GM23338 (cell line): ENCODE results near the gene ZNF691. TPM values are rescaled to one million over a fixed set of nuclear protein-coding genes. Genes with fewer than 3 reads are reported as not detected.

Experiments
- ATAC-seq: fragments of 200-7000 bp; cut with Tn5 transposase; 3 replicates; pipeline ENCODE4 v1.9.1; 2020
- DNase-seq: peaks from one replicate; pipeline ENCODE4 v3.0.0-alpha.2; 2015; ENCODE audit warnings: low spot score
- H2AFZ ChIP-seq: fragments of 200-600 bp; sonication (generic); 2 replicates; pipeline ENCODE4 v1.8.0; 2016; ENCODE audit warnings: antibody characterized with exemption, mild to moderate bottlenecking, moderate library complexity
- H3F3A ChIP-seq: fragments of 200-600 bp; sonication (generic); replicated peaks from 2 replicates; pipeline ENCODE4 v1.8.0; 2017; ENCODE audit warnings: antibody characterized with exemption, mixed run types, low read depth
- H3K27ac ChIP-seq: fragments of 200-600 bp; sonication (generic); 2 replicates; pipeline ENCODE4 v1.6.1; 2016; ENCODE audit warnings: low read depth
- H3K27me3 ChIP-seq: fragments of 200-600 bp; sonication (generic); 2 replicates; pipeline ENCODE4 v1.8.0; 2016; ENCODE audit warnings: mild to moderate bottlenecking, mixed run types, moderate library complexity; ENCODE audit not compliant: insufficient read depth
- H3K36me3 ChIP-seq: fragments of 200-600 bp; sonication (generic); 2 replicates; pipeline ENCODE4 v1.8.0; 2016; ENCODE audit warnings: mild to moderate bottlenecking; ENCODE audit not compliant: insufficient read depth
- H3K4me1 ChIP-seq: fragments of 200-600 bp; sonication (generic); 2 replicates; pipeline ENCODE4 v1.8.0; 2016; ENCODE audit warnings: mild to moderate bottlenecking, moderate library complexity; ENCODE audit not compliant: insufficient read depth
- H3K4me2 ChIP-seq: fragments of 200-600 bp; sonication (generic); 2 replicates; pipeline ENCODE4 v1.7.1; 2017; ENCODE audit warnings: mixed run types
- H3K4me3 ChIP-seq: fragments of 200-600 bp; sonication (generic); 2 replicates; pipeline ENCODE4 v1.6.1; 2016; ENCODE audit warnings: mixed run types
- H3K79me2 ChIP-seq: fragments of 200-600 bp; sonication (generic); replicated peaks from 2 replicates; pipeline ENCODE4 v1.8.0; 2017; ENCODE audit warnings: mild to moderate bottlenecking; ENCODE audit not compliant: insufficient read depth
- H3K9me2 ChIP-seq: fragments of 200-600 bp; sonication (generic); 2 replicates; pipeline ENCODE4 v1.8.0; 2017; ENCODE audit not compliant: insufficient read depth
- H4K20me1 ChIP-seq: fragments of 200-600 bp; sonication (generic); replicated peaks from 2 replicates; pipeline ENCODE4 v1.8.0; 2017; ENCODE audit warnings: mild to moderate bottlenecking; ENCODE audit not compliant: insufficient read depth
- H3K27ac Mint-ChIP-seq: 2 replicates; pipeline ENCODE4 v1.8.0; 2020; ENCODE audit warnings: inconsistent platforms, mild to moderate bottlenecking, moderate library complexity, mixed read lengths
- H3K27me3 Mint-ChIP-seq: 3 replicates; pipeline ENCODE4 v1.8.0; 2022; ENCODE audit warnings: low read depth, mild to moderate bottlenecking, moderate library complexity, mixed read lengths, inconsistent platforms; ENCODE audit not compliant: insufficient read depth, poor library complexity
- H3K36me3 Mint-ChIP-seq: 3 replicates; pipeline ENCODE4 v1.8.0; 2021; ENCODE audit warnings: low read depth, mild to moderate bottlenecking, inconsistent platforms, moderate library complexity, mixed read lengths
- H3K4me1 Mint-ChIP-seq: 3 replicates; pipeline ENCODE4 v1.8.0; 2020; ENCODE audit warnings: mild to moderate bottlenecking, inconsistent platforms, mixed read lengths
- H3K4me3 Mint-ChIP-seq: 3 replicates; pipeline ENCODE4 v1.8.0; 2021; ENCODE audit warnings: moderate library complexity, mild to moderate bottlenecking, inconsistent platforms, mixed read lengths
- H3K9me3 Mint-ChIP-seq: 3 replicates; pipeline ENCODE4 v1.8.0; 2020; ENCODE audit warnings: moderate library complexity, mild to moderate bottlenecking, inconsistent platforms, mixed read lengths
- CREB1 ChIP-seq: fragments of 250-450 bp; sonication (Bioruptor Pico); IDR thresholded peaks from 2 replicates; pipeline ENCODE4 v1.5.0; 2020; ENCODE audit warnings: low read depth, mild to moderate bottlenecking, moderate library complexity
- EZH2 ChIP-seq: fragments of 200-600 bp; sonication (generic); IDR thresholded peaks from one replicate; pipeline ENCODE4 v1.8.0; 2017; ENCODE audit warnings: antibody characterized with exemption, mild to moderate bottlenecking, low read depth; ENCODE audit not compliant: unreplicated experiment
- EZH2phosphoT487 ChIP-seq: fragments of 200-600 bp; sonication (generic); IDR thresholded peaks from one replicate; pipeline ENCODE4 v1.8.1; 2018; ENCODE audit warnings: antibody characterized with exemption; ENCODE audit not compliant: unreplicated experiment
- JUNB ChIP-seq: IDR thresholded peaks from one replicate; pipeline ENCODE4 v1.6.1; 2016; ENCODE audit warnings: antibody characterized with exemption; ENCODE audit not compliant: unreplicated experiment
- NANOG ChIP-seq: IDR thresholded peaks from 2 replicates; pipeline ENCODE4 v1.6.1; 2016; ENCODE audit warnings: antibody characterized with exemption, borderline replicate concordance
- POLR2AphosphoS5 ChIP-seq: IDR thresholded peaks from 2 replicates; pipeline ENCODE4 v1.6.1; 2016; ENCODE audit warnings: antibody characterized with exemption, low read depth
- STAT1 ChIP-seq: IDR thresholded peaks from one replicate; pipeline ENCODE4 v1.6.1; 2016; ENCODE audit warnings: antibody characterized with exemption; ENCODE audit not compliant: unreplicated experiment
- ZNF114 ChIP-seq: fragments of 250-450 bp; sonication (Bioruptor Pico); IDR thresholded peaks from 2 replicates; pipeline ENCODE4 v1.5.0; 2020; ENCODE audit warnings: mild to moderate bottlenecking, moderate library complexity
- ZNF331 ChIP-seq: fragments of 250-450 bp; sonication (Bioruptor Pico); IDR thresholded peaks from 2 replicates; pipeline ENCODE4 v1.5.0; 2020; ENCODE audit warnings: low read depth, mild to moderate bottlenecking, moderate library complexity
- polyA plus RNA-seq: library from polyadenylated mRNA; unstranded; fragments of >200 nt; fragmentation: Nextera tagmentation; extraction: Ambion mirVana; gene quantifications from 2 replicates; pipeline ENCODE4 v1.2.1, GENCODE V29; 2016
- total RNA-seq: library from RNA; depleted of rRNA; stranded (reverse); fragments of >200 nt; shearing (Covaris generic); gene quantifications from 2 replicates; pipeline ENCODE4 v1.2.3, GENCODE V29; 2014
- TF ChIP-seq, protein P1 (sequence below): IDR thresholded peaks from one replicate; pipeline ENCODE4 v1.6.1; 2018; ENCODE audit warnings: antibody characterized with exemption; ENCODE audit not compliant: unreplicated experiment
- TF ChIP-seq, protein P2 (sequence below): fragments of 250-450 bp; sonication (Bioruptor Pico); IDR thresholded peaks from 2 replicates; pipeline ENCODE4 v1.5.0; 2020; ENCODE audit warnings: mild to moderate bottlenecking, moderate library complexity
- TF ChIP-seq, protein P3 (sequence below): IDR thresholded peaks from 2 replicates; pipeline ENCODE4 v1.6.1; 2016; ENCODE audit warnings: antibody characterized with exemption
- TF ChIP-seq, protein P4 (sequence below), 2 experiments: fragments of 200-600 bp in 1 of 2; sonication (generic) in 1 of 2; conservative IDR thresholded peaks; 2 replicates each; pipeline versions ENCODE4 v1.5.1 to v1.6.1; 2016 to 2017; ENCODE audit warnings: antibody characterized with exemption in 2 of 2, low read depth in 2 of 2, mild to moderate bottlenecking in 2 of 2, moderate library complexity in 1 of 2

Gene ZNF691
- total and polyA plus RNA-seq, 2 experiments from 2014 or later, result 21.3 to 27.7 TPM

DNA sequence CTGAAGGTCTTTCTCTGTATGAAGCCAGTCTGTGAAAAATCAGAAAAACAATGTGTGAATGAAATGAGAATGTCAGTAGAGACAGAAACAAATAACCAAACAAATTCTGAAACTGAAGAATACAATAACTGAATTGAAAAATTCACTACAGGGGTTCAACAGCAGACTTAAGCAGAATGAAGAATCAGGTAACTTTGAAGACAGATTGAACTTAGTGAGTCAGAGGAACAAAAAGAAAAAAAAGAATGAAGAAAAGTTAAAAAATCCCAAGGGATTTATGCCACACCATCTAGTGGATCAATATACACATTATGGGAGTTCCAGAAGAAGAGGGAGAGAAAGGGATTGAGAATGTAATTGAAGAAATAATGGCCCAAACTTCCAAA is 14.6 kb downstream of the ZNF691 start:
- H3K79me2 ChIP-seq, result no peaks in the 10 kb centered on the region
- H3K9me2 ChIP-seq, result no peaks in the 10 kb centered on the region; the same call in 1 of the 2 replicates
- H2AFZ ChIP-seq, result no peak overlapping the region
- H3K36me3 ChIP-seq, result no peaks in the 10 kb centered on the region
- TF ChIP-seq, protein P1, sequence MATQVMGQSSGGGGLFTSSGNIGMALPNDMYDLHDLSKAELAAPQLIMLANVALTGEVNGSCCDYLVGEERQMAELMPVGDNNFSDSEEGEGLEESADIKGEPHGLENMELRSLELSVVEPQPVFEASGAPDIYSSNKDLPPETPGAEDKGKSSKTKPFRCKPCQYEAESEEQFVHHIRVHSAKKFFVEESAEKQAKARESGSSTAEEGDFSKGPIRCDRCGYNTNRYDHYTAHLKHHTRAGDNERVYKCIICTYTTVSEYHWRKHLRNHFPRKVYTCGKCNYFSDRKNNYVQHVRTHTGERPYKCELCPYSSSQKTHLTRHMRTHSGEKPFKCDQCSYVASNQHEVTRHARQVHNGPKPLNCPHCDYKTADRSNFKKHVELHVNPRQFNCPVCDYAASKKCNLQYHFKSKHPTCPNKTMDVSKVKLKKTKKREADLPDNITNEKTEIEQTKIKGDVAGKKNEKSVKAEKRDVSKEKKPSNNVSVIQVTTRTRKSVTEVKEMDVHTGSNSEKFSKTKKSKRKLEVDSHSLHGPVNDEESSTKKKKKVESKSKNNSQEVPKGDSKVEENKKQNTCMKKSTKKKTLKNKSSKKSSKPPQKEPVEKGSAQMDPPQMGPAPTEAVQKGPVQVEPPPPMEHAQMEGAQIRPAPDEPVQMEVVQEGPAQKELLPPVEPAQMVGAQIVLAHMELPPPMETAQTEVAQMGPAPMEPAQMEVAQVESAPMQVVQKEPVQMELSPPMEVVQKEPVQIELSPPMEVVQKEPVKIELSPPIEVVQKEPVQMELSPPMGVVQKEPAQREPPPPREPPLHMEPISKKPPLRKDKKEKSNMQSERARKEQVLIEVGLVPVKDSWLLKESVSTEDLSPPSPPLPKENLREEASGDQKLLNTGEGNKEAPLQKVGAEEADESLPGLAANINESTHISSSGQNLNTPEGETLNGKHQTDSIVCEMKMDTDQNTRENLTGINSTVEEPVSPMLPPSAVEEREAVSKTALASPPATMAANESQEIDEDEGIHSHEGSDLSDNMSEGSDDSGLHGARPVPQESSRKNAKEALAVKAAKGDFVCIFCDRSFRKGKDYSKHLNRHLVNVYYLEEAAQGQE, result no peak
- TF ChIP-seq STAT1, result no peak
- no peak for TF ChIP-seq CREB1 (CRISPR knock-in tag)
- no peak for TF ChIP-seq POLR2AphosphoS5
- TF ChIP-seq, protein P2, sequence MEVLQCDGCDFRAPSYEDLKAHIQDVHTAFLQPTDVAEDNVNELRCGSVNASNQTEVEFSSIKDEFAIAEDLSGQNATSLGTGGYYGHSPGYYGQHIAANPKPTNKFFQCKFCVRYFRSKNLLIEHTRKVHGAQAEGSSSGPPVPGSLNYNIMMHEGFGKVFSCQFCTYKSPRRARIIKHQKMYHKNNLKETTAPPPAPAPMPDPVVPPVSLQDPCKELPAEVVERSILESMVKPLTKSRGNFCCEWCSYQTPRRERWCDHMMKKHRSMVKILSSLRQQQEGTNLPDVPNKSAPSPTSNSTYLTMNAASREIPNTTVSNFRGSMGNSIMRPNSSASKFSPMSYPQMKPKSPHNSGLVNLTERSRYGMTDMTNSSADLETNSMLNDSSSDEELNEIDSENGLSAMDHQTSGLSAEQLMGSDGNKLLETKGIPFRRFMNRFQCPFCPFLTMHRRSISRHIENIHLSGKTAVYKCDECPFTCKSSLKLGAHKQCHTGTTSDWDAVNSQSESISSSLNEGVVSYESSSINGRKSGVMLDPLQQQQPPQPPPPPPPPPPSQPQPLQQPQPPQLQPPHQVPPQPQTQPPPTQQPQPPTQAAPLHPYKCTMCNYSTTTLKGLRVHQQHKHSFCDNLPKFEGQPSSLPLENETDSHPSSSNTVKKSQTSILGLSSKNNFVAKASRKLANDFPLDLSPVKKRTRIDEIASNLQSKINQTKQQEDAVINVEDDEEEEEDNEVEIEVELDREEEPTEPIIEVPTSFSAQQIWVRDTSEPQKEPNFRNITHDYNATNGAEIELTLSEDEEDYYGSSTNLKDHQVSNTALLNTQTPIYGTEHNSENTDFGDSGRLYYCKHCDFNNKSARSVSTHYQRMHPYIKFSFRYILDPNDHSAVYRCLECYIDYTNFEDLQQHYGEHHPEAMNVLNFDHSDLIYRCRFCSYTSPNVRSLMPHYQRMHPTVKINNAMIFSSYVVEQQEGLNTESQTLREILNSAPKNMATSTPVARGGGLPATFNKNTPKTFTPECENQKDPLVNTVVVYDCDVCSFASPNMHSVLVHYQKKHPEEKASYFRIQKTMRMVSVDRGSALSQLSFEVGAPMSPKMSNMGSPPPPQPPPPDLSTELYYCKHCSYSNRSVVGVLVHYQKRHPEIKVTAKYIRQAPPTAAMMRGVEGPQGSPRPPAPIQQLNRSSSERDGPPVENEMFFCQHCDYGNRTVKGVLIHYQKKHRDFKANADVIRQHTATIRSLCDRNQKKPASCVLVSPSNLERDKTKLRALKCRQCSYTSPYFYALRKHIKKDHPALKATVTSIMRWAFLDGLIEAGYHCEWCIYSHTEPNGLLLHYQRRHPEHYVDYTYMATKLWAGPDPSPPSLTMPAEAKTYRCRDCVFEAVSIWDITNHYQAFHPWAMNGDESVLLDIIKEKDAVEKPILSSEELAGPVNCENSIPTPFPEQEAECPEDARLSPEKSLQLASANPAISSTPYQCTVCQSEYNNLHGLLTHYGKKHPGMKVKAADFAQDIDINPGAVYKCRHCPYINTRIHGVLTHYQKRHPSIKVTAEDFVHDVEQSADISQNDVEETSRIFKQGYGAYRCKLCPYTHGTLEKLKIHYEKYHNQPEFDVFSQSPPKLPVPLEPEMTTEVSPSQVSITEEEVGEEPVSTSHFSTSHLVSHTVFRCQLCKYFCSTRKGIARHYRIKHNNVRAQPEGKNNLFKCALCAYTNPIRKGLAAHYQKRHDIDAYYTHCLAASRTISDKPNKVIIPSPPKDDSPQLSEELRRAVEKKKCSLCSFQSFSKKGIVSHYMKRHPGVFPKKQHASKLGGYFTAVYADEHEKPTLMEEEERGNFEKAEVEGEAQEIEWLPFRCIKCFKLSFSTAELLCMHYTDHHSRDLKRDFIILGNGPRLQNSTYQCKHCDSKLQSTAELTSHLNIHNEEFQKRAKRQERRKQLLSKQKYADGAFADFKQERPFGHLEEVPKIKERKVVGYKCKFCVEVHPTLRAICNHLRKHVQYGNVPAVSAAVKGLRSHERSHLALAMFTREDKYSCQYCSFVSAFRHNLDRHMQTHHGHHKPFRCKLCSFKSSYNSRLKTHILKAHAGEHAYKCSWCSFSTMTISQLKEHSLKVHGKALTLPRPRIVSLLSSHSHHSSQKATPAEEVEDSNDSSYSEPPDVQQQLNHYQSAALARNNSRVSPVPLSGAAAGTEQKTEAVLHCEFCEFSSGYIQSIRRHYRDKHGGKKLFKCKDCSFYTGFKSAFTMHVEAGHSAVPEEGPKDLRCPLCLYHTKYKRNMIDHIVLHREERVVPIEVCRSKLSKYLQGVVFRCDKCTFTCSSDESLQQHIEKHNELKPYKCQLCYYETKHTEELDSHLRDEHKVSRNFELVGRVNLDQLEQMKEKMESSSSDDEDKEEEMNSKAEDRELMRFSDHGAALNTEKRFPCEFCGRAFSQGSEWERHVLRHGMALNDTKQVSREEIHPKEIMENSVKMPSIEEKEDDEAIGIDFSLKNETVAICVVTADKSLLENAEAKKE (CRISPR knock-in tag), result no peak
- no peak for TF ChIP-seq EZH2phosphoT487
- no peak for TF ChIP-seq ZNF331 (CRISPR knock-in tag)
- TF ChIP-seq, protein P3, sequence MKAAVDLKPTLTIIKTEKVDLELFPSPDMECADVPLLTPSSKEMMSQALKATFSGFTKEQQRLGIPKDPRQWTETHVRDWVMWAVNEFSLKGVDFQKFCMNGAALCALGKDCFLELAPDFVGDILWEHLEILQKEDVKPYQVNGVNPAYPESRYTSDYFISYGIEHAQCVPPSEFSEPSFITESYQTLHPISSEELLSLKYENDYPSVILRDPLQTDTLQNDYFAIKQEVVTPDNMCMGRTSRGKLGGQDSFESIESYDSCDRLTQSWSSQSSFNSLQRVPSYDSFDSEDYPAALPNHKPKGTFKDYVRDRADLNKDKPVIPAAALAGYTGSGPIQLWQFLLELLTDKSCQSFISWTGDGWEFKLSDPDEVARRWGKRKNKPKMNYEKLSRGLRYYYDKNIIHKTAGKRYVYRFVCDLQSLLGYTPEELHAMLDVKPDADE, result no peak
- no peak for TF ChIP-seq NANOG
- TF ChIP-seq, protein P4, sequence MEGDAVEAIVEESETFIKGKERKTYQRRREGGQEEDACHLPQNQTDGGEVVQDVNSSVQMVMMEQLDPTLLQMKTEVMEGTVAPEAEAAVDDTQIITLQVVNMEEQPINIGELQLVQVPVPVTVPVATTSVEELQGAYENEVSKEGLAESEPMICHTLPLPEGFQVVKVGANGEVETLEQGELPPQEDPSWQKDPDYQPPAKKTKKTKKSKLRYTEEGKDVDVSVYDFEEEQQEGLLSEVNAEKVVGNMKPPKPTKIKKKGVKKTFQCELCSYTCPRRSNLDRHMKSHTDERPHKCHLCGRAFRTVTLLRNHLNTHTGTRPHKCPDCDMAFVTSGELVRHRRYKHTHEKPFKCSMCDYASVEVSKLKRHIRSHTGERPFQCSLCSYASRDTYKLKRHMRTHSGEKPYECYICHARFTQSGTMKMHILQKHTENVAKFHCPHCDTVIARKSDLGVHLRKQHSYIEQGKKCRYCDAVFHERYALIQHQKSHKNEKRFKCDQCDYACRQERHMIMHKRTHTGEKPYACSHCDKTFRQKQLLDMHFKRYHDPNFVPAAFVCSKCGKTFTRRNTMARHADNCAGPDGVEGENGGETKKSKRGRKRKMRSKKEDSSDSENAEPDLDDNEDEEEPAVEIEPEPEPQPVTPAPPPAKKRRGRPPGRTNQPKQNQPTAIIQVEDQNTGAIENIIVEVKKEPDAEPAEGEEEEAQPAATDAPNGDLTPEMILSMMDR (conservative IDR thresholded peaks at IDR 0.05; ENCODE audit: low read depth in 2 of 2), result no peak; a peak in 1 of 4 replicates
- no peak for TF ChIP-seq ZNF114 (CRISPR knock-in tag)
- TF ChIP-seq JUNB, result no peak
- TF ChIP-seq EZH2, result no peak
- Mint-ChIP-seq H3K4me3 (no peak overlapping the region), H3K27me3 (peaks cover 7% of the 10 kb centered on the region), H3K27ac (no peak overlapping the region), H3K4me1 (no peaks in the 10 kb centered on the region; the same call in 2 of the 3 replicates), H3K9me3 (peaks cover 8% of the 10 kb centered on the region; the same call in 2 of the 3 replicates), H3K36me3 (no peaks in the 10 kb centered on the region; the same call in 2 of the 3 replicates)
- H3K27me3 ChIP-seq, result no peaks in the 10 kb centered on the region
- H4K20me1 ChIP-seq, result no peaks in the 10 kb centered on the region
- no peak overlapping the region for H3K4me3 ChIP-seq
- H3K4me2 ChIP-seq, result no peak overlapping the region
- H3F3A ChIP-seq, result no peaks in the 10 kb centered on the region
- H3K27ac ChIP-seq, result no peak overlapping the region
- H3K4me1 ChIP-seq, result no peaks in the 10 kb centered on the region
- ATAC-seq (no peak), DNase-seq (no peak)
